Neutrophil (primary cell): ENCODE results near the gene ATP6V1G2.
"Not testable (repeated sequence)": the region's sequence is repeated elsewhere in the genome, so short reads cannot be mapped to it uniquely, and the experiment has no call there.

Source experiments
- H3K27ac ChIP-seq: fragments of 200-600 bp; sonication (generic); 2 replicates; pipeline ENCODE4 v1.5.1; 2016; ENCODE audit warnings: mild to moderate bottlenecking, moderate library complexity
- H3K27me3 ChIP-seq: fragments of 200-600 bp; sonication (generic); 2 replicates; pipeline ENCODE4 v1.6.0; 2016; ENCODE audit warnings: mild to moderate bottlenecking
- H3K36me3 ChIP-seq: fragments of 200-600 bp; sonication (generic); 2 replicates; pipeline ENCODE4 v1.5.1; 2017
- H3K4me1 ChIP-seq, 2 experiments: fragments of 200-600 bp in 1 of 2; sonication (generic) in 1 of 2; 1 replicate in 1 of 2; 2 replicates in 1 of 2; pipeline versions ENCODE4 v1.5.1 to v1.6.1; 2013 to 2016; ENCODE audit warnings: low read depth in 1 of 2, low read length in 1 of 2, mild to moderate bottlenecking in 1 of 2, moderate library complexity in 1 of 2; ENCODE audit not compliant: control insufficient read depth in 1 of 2, insufficient read depth in 1 of 2
- H3K4me3 ChIP-seq, 2 experiments: fragments of 200-600 bp in 1 of 2; sonication (generic) in 1 of 2; 1 replicate in 1 of 2; 2 replicates in 1 of 2; pipeline ENCODE4 v1.5.1; 2013 to 2016; ENCODE audit warnings: low read depth in 1 of 2, low read length in 1 of 2, mild to moderate bottlenecking in 1 of 2, moderate library complexity in 1 of 2
- H3K9me3 ChIP-seq: fragments of 200-600 bp; sonication (generic); 2 replicates; pipeline ENCODE4 v1.5.1; 2016
- TF ChIP-seq, protein P1 (sequence below): fragments of 200-600 bp; sonication (generic); IDR thresholded peaks from 2 replicates; pipeline ENCODE4 v1.5.1; 2016; ENCODE audit warnings: antibody characterized with exemption

The ATP6V1G2 gene

DNA sequence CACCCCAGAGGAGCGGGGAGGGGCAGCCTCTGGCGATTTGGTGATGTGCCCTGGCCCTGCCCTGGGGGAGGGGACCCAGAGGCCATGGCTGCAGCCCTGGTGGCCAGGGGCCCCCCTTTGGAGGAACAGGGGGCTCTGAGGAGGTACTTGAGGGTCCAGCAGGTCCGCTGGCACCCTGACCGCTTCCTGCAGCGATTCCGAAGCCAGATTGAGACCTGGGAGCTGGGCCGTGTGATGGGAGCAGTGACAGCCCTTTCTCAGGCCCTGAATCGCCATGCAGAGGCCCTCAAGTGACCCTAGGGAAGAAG is 11.9 kb upstream of the ATP6V1G2 start:
- Histone ChIP-seq H3K27ac (peak overlapping the region; percentile 98), H3K4me1 (peaks cover 69 to 70% of the 10 kb centered on the region in 2 experiments), H3K9me3 (no peaks in the 10 kb centered on the region), H3K36me3 (no peaks in the 10 kb centered on the region), H3K4me3 (peak overlapping the region; percentile 62 to 68), H3K27me3 (no peaks in the 10 kb centered on the region)
- TF ChIP-seq, protein P1, sequence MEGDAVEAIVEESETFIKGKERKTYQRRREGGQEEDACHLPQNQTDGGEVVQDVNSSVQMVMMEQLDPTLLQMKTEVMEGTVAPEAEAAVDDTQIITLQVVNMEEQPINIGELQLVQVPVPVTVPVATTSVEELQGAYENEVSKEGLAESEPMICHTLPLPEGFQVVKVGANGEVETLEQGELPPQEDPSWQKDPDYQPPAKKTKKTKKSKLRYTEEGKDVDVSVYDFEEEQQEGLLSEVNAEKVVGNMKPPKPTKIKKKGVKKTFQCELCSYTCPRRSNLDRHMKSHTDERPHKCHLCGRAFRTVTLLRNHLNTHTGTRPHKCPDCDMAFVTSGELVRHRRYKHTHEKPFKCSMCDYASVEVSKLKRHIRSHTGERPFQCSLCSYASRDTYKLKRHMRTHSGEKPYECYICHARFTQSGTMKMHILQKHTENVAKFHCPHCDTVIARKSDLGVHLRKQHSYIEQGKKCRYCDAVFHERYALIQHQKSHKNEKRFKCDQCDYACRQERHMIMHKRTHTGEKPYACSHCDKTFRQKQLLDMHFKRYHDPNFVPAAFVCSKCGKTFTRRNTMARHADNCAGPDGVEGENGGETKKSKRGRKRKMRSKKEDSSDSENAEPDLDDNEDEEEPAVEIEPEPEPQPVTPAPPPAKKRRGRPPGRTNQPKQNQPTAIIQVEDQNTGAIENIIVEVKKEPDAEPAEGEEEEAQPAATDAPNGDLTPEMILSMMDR = no peak

DNA sequence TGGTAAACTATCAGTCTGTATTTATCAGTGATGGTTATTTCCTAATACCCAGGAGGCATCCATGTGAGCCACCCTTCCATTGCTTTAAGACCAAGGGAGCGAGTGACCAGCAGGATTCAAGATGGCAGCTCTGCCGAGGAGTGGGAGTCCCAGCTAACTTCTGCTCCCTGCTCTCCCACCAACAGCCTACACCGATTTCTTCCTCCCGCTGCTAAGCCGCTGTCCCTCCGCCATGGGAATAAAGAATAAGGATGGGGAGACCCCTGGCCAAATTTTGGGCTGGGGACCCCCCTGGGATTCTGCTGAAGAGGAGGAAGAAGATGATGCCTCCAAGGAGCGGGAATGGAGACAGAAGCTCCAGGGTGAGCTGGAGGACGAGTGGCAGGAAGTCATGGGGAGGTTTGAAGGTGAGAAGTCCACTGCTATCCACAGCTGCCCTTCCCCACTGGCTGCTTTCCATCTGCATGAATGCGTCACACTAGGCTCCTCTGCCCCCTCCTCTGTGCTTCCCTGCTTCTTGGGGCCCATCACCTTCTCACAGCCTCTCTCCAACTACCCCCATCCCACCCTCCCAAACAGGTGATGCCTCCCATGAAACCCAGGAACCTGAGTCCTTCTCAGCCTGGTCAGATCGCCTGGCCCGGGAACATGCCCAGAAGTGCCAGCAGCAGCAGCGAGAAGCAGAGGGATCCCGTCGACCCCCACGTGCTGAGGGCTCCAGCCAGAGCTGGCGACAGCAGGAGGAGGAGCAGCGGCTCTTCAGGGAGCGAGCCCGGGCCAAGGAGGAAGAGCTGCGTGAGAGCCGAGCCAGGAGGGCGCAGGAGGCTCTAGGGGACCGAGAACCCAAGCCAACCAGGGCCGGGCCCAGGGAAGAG is 11.3 kb upstream of the ATP6V1G2 start:
- Histone ChIP-seq H3K27me3 (no peaks in the 10 kb centered on the region), H3K4me1 (peaks cover 75 to 76% of the 10 kb centered on the region in 2 experiments), H3K36me3 (no peaks in the 10 kb centered on the region), H3K27ac (peak overlapping the region; percentile 98), H3K4me3 (peak overlapping the region; percentile 62 to 68), H3K9me3 (no peaks in the 10 kb centered on the region)
- TF ChIP-seq, protein P1 = no peak

DNA sequence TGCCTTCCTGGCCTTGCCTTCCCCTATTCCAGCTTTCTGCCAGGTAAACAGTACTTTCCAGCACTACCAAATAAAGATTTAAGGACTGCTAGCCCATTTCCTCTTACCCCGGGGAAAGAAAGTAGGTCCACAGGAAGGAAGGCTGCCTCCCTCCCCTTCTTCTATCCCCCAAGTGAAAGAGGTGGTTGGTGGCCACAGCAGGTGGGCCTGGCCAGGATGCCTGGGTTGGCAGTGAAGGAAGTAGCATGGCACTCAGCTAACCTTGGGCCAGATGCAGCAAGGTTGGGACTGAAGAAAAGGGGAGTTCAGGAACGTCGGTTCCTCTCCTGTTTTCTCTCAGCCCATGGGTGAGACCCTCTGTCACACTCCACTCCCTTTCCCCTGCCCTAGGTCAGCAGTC is 9.9 kb upstream of the ATP6V1G2 start:
- no peaks in the 10 kb centered on the region for H3K27me3 ChIP-seq
- H3K27ac ChIP-seq = peak overlapping the region; percentile 98
- no peaks in the 10 kb centered on the region for H3K36me3 ChIP-seq
- H3K4me3 ChIP-seq = no peak overlapping the region
- no peaks in the 10 kb centered on the region for H3K9me3 ChIP-seq
- H3K4me1 ChIP-seq = peaks cover 76 to 78% of the 10 kb centered on the region in 2 experiments
- TF ChIP-seq, protein P1 = no peak

DNA sequence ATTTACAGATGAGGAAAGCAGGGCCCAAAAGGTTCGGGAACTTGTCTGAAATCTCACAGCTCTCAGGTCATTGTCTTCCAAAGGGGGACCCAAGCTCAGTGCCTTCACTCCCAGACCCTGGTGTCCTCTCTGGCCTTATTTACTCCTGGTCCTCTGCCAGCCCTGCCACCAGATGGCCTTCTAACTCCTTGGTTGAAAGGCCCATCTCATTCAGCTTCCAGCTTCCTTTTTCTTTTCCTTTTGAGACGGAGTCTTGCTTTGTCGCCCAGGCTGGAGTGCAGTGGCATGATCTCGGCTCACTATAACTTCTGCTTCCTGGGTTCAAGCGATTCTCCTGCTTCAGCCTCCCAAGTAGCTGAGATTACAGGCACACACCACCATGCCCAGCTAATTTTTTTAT is 5.0 kb upstream of the ATP6V1G2 start:
- not testable (repeated sequence) for H3K27me3 ChIP-seq, H3K36me3 ChIP-seq, H3K9me3 ChIP-seq
- peak overlapping the region in 1 of 2 experiments; percentile 42 for H3K4me3 ChIP-seq
- peak overlapping the region; percentile 69 for H3K27ac ChIP-seq
- TF ChIP-seq, protein P1 = peak; percentile 87
- peaks cover 62 to 64% of the 10 kb centered on the region in 2 experiments for H3K4me1 ChIP-seq

DNA sequence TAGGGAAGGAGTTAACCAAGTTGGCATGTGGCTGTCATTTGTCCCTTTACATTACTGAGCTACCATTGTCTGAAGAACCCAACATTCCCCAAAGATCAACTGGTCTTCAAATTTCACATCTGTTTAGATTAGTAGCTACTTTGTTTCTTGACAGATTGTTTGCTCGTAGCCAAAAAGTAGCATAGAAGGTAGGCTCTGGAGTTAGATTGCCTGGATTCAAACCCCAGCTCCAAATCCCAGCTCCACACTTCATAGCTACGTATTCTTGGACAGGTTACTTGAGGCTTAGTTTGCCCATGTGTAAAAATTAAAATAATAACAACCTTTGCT is 2.1 kb upstream of the ATP6V1G2 start:
- no peaks in the 10 kb centered on the region for H3K9me3 ChIP-seq
- H3K36me3 ChIP-seq = no peaks in the 10 kb centered on the region
- H3K4me1 ChIP-seq = peaks cover 57 to 60% of the 10 kb centered on the region in 2 experiments
- H3K27ac ChIP-seq = peak overlapping the region; percentile 89
- H3K4me3 ChIP-seq = no peak overlapping the region
- TF ChIP-seq, protein P1 = no peak
- H3K27me3 ChIP-seq = no peaks in the 10 kb centered on the region
